Caki2 (cell line): Measurements from ENCODE around the gene TGFB1. TPM values are rescaled to one million over a fixed set of nuclear protein-coding genes. Genes with fewer than 3 reads are reported as not detected.
A peak's percentile ranks its signal among the peaks of the same experiment; 100 is the strongest.
"Not testable (repeated sequence)": the region's sequence is repeated elsewhere in the genome, so short reads cannot be mapped to it uniquely, and the experiment has no call there.

Experiments
- DNase-seq: peaks from one replicate; pipeline ENCODE4 v3.0.0-alpha.2; 2015; ENCODE audit warnings: low read depth
- in situ Hi-C: cut with HindIII; loops from 2 replicates; pipeline ENCODE4 v1.10.0; 2016; ENCODE audit warnings: low sequenced_read_pairs, low pct_unique_long_range_greater_than_20kb, mixed read lengths
- total RNA-seq: library from RNA; depleted of rRNA; stranded (reverse); fragments of >200 nt; shearing (Covaris generic); gene quantifications from 2 replicates; pipeline ENCODE4 v1.2.3, GENCODE V29; 2014; ENCODE audit warnings: low replicate concordance

TGFB1 gene
- total RNA-seq, 1 experiment from 2014 or later: 7.2 TPM

- in situ Hi-C loops: no loop called here
Observed at GRCh38 chr19:41352609-41353465, 885 bp downstream of the TGFB1 start.

GRCh38 chr19:41352279-41352608 lies 1.5 kb downstream of the TGFB1 start:
- in situ Hi-C loops: no loop called here
- DNase-seq: no peak

More at GRCh38 chr19:41352609-41353465, 885 bp downstream of the TGFB1 start:
- peak; percentile 69 for DNase-seq

- DNase-seq: peak; percentile 75
- in situ Hi-C loops: no loop called here
Observed at GRCh38 chr19:41351339-41352245, 2.1 kb downstream of the TGFB1 start.

GRCh38 chr19:41350735-41351338 lies 2.9 kb downstream of the TGFB1 start:
- in situ Hi-C loops: no loop called here
- DNase-seq: no peak

GRCh38 chr19:41346916-41347315 lies 6.8 kb downstream of the TGFB1 start:
- in situ Hi-C loops, DNase-seq: not testable (repeated sequence)

DNA sequence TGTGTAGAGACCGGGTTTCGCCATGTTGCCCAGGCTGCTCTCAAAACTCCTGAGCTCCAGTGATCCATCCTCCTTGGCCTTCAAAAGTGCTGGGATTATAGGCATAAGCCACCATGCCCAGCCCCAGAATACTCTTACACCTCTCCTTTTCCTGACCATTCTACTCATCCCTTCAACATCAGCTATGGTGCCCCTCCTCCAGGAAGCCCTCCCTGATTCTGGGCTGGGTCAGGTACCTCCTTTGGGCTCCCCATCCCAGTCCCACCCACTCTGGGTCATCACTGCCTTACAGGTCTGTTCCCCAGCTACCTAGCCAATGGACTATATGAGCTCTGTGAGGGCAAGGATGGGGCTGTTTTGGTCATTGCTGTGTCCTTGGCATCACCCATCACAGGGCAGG lies 9.6 kb downstream of the TGFB1 start:
- in situ Hi-C loops: no loop called here
- DNase-seq: no peak

- no peak for DNase-seq
- in situ Hi-C loops: no loop called here
Observed at GRCh38 chr19:41341669-41342490, 11.8 kb downstream of the TGFB1 start.

- DNase-seq: peak; percentile 85
- in situ Hi-C loops: no loop called here
Observed at GRCh38 chr19:41339936-41340335, 13.8 kb downstream of the TGFB1 start.

- in situ Hi-C loops: no loop called here
Observed at GRCh38 chr19:41335467-41335866, 18.3 kb downstream of the TGFB1 start.

GRCh38 chr19:41334793-41335192 lies 18.9 kb downstream of the TGFB1 start:
- DNase-seq: no peak
- in situ Hi-C loops: no loop called here

More at GRCh38 chr19:41335467-41335866, 18.3 kb downstream of the TGFB1 start:
- DNase-seq: no peak

DNA sequence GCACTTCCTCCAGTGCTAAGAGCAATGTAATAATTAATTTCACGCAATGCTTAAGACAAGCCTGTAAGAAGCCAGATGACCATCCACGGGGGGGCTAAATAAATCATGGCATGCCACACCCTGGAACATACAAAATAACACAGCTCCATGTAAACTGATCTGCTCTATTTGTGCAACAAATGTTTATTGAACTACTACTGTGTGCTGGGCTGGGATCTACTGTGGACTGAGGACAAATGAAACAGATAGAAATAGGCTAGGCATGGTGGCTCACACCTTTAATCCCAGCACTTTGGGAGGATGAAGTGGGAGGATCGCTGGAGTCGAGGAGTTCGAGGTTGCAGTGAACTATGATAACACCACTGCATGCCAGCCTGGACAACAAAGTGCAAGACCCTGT lies 21.3 kb downstream of the TGFB1 start:
- DNase-seq: no peak
- in situ Hi-C loops: no loop called here

- DNase-seq: no peak
- in situ Hi-C loops: no loop called here
Observed at GRCh38 chr19:41332000-41332399, 21.7 kb downstream of the TGFB1 start.

GRCh38 chr19:41330946-41331678 lies 22.6 kb downstream of the TGFB1 start:
- in situ Hi-C loops: no loop called here
- DNase-seq: no peak

DNA sequence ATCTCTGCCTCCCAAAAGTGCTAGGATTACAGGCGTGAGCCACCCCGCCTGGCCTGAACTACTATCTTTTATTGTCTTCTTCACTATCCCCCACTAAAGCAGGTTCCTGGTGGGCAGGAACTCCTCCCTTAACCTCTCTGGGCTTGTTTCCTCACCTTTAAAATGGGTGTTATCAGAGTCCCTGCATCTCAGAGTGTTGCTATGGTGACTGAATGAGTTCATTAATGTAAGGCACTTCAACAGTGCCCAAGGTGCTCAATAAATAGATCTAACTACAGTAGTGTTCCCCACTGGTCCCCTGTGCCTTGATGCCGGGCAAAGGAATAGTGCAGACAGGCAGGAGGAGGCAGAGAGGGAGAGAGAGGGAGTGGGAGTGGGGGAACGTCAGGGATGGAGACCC lies 23.2 kb downstream of the TGFB1 start:
- no peak for DNase-seq
- in situ Hi-C loops: no loop called here

DNA sequence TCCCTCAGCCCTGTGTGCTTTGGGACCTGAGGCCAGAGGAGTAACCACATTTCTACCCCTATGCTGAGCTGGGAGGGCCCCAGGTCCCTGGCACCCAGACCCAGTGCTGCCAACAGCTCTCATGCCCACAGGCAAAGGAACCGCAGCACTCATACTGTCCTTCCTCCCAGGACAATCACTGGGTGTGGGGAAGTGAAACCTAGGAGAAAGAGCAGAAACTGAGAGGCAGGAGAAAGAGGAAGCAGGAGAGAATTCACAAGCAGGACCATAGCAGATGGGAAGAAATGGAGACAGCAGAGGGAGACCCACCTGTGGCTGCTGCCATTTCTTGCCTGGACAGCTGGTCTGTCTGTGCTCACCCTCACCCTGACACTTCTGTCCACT lies 24.9 kb downstream of the TGFB1 start:
- in situ Hi-C loops: no loop called here

GRCh38 chr19:41328157-41328841 lies 25.4 kb downstream of the TGFB1 start:
- in situ Hi-C loops: no loop called here
- DNase-seq: peak; percentile 50

More for the DNA sequence above, 24.9 kb downstream of the TGFB1 start:
- no peak for DNase-seq

DNA sequence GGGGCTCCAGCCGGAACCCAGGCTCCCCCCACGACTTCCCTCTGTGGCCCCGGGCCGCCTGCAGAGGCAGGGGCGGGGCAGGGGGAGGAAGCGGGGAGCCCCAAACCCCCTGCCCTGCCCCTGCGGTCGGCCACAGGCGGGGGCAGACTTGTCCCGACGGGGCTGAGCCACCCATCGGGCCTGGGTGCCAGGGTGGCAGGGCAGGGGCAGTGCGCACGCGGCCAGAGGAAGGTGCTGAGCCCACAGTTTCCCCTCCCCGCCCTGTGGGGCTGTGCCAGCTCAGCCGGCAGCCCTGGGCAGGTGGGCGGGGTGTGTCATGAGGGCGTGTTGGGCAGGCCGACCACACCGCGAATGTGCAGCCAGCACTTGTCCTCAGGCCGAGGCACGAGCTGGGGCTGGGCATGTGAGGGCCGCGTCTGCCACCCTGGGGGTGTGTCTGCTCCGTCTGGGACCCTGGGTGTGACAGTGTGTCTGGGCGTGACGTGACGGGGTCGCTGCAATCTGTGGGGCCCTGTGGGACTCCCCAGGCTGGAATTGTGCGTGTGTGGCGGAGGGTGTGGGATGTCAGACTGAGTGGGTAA lies 26.1 kb downstream of the TGFB1 start:
- DNase-seq: peak; percentile 76

More for the DNA sequence above, 26.1 kb downstream of the TGFB1 start:
- in situ Hi-C loops: no loop called here
